Immature natural killer cell (primary cell): Measurements from ENCODE around the gene TMEM38A. TPM values are rescaled to one million over a fixed set of nuclear protein-coding genes. Genes with fewer than 3 reads are reported as not detected.
"Not testable (repeated sequence)": the region's sequence is repeated elsewhere in the genome, so short reads cannot be mapped to it uniquely, and the experiment has no call there.

ENCODE experiments used
- DNase-seq, 3 donors: peaks; one replicate each; pipeline ENCODE4 v3.0.0; 2022; ENCODE audit warnings: mixed read lengths in 1 of 3
- H3K27ac Mint-ChIP-seq, 6 donors: one replicate each; pipeline ENCODE4 v1.8.0; 2020; ENCODE audit warnings: mixed read lengths in 6 of 6, mild to moderate bottlenecking in 5 of 6, inconsistent platforms in 4 of 6, moderate library complexity in 3 of 6
- H3K27me3 Mint-ChIP-seq, 3 donors: one replicate each; pipeline ENCODE4 v1.8.0; 2020 to 2021; ENCODE audit warnings: low read depth in 3 of 3, mild to moderate bottlenecking in 3 of 3, mixed read lengths in 3 of 3, moderate library complexity in 3 of 3, inconsistent platforms in 1 of 3
- H3K36me3 Mint-ChIP-seq, 3 donors: one replicate each; pipeline ENCODE4 v1.8.0; 2020; ENCODE audit warnings: mixed read lengths in 3 of 3, inconsistent platforms in 2 of 3, mild to moderate bottlenecking in 2 of 3
- H3K4me1 Mint-ChIP-seq, 2 donors: one replicate each; pipeline ENCODE4 v1.8.0; 2020; ENCODE audit warnings: inconsistent platforms in 2 of 2, mild to moderate bottlenecking in 2 of 2, mixed read lengths in 2 of 2, moderate library complexity in 1 of 2
- H3K4me3 Mint-ChIP-seq, 5 donors: one replicate each; pipeline ENCODE4 v1.8.0; 2020; ENCODE audit warnings: mild to moderate bottlenecking in 5 of 5, mixed read lengths in 5 of 5, inconsistent platforms in 3 of 5, moderate library complexity in 3 of 5
- H3K9me3 Mint-ChIP-seq, 6 donors: one replicate each; pipeline ENCODE4 v1.8.0; 2020; ENCODE audit warnings: mild to moderate bottlenecking in 6 of 6, mixed read lengths in 6 of 6, inconsistent platforms in 4 of 6, moderate library complexity in 3 of 6
- polyA plus RNA-seq, 3 donors: library from polyadenylated mRNA; unstranded; fragments of 300-500 nt; fragmentation: Illumina TruSeq; gene quantifications; one replicate each; pipeline ENCODE4 v1.2.3, GENCODE V29; 2021

TMEM38A gene
- polyA plus RNA-seq, 3 donors from 2014 or later: 0.78 to 3.2 (median 1.5) TPM

GRCh38 chr19:16710870-16711269 lies 49.9 kb downstream of the TMEM38A start:
- not testable (repeated sequence) for DNase-seq, H3K9me3 Mint-ChIP-seq, H3K36me3 Mint-ChIP-seq, H3K4me3 Mint-ChIP-seq, H3K27me3 Mint-ChIP-seq, H3K4me1 Mint-ChIP-seq, H3K27ac Mint-ChIP-seq

- H3K4me3 Mint-ChIP-seq, H3K27me3 Mint-ChIP-seq, H3K36me3 Mint-ChIP-seq: not testable (repeated sequence)
These were observed 51.4 kb downstream of the TMEM38A start for GRCh38 chr19:16712295-16712694.

GRCh38 chr19:16714702-16715287 lies 53.9 kb downstream of the TMEM38A start:
- peak overlapping the region in 1 of 6 donors; percentile 5 for H3K27ac Mint-ChIP-seq
- H3K36me3 Mint-ChIP-seq: no peaks in the 10 kb centered on the region
- no peaks in the 10 kb centered on the region for H3K9me3 Mint-ChIP-seq
- peak; percentile 31 to 40 (median 38) for DNase-seq
- H3K27me3 Mint-ChIP-seq: peaks cover 0 to 7% (median 0%) of the 10 kb centered on the region in 3 donors
- H3K4me1 Mint-ChIP-seq: peaks cover 9 to 12% of the 10 kb centered on the region in 2 donors
- H3K4me3 Mint-ChIP-seq: no peak overlapping the region

More at GRCh38 chr19:16712295-16712694, 51.4 kb downstream of the TMEM38A start:
- not testable (repeated sequence) for H3K4me1 Mint-ChIP-seq, DNase-seq, H3K9me3 Mint-ChIP-seq, H3K27ac Mint-ChIP-seq

GRCh38 chr19:16715611-16716010 lies 54.7 kb downstream of the TMEM38A start:
- DNase-seq: no peak
- H3K27ac Mint-ChIP-seq: no peak overlapping the region

GRCh38 chr19:16721051-16721450 lies 60.1 kb downstream of the TMEM38A start:
- Mint-ChIP-seq H3K36me3 (no peaks in the 10 kb centered on the region), H3K27me3 (peaks cover 2 to 5% (median 2%) of the 10 kb centered on the region in 3 donors), H3K27ac (peak overlapping the region in 4 of 6 donors; percentile 29 to 93 (median 64)), H3K9me3 (no peaks in the 10 kb centered on the region), H3K4me1 (peaks cover 14 to 18% of the 10 kb centered on the region in 2 donors), H3K4me3 (no peak overlapping the region)
- no peak for DNase-seq

More at GRCh38 chr19:16715611-16716010, 54.7 kb downstream of the TMEM38A start:
- Mint-ChIP-seq H3K36me3 (no peaks in the 10 kb centered on the region), H3K4me3 (no peak overlapping the region), H3K4me1 (peaks cover 14 to 16% of the 10 kb centered on the region in 2 donors), H3K27me3 (peaks cover 0 to 7% (median 2%) of the 10 kb centered on the region in 3 donors), H3K9me3 (no peaks in the 10 kb centered on the region)

GRCh38 chr19:16722591-16722990 lies 61.7 kb downstream of the TMEM38A start:
- no peak for DNase-seq
- peaks cover 2 to 5% (median 2%) of the 10 kb centered on the region in 3 donors for H3K27me3 Mint-ChIP-seq
- H3K27ac Mint-ChIP-seq: peak overlapping the region in 3 of 6 donors; percentile 16 to 34 (median 28)
- H3K36me3 Mint-ChIP-seq: no peaks in the 10 kb centered on the region
- H3K9me3 Mint-ChIP-seq: no peaks in the 10 kb centered on the region
- peaks cover 14 to 18% of the 10 kb centered on the region in 2 donors for H3K4me1 Mint-ChIP-seq
- no peak overlapping the region for H3K4me3 Mint-ChIP-seq

- DNase-seq: no peak
- H3K27me3 Mint-ChIP-seq: peaks cover 0 to 2% (median 2%) of the 10 kb centered on the region in 3 donors
- no peak overlapping the region for H3K27ac Mint-ChIP-seq
- H3K9me3 Mint-ChIP-seq: no peaks in the 10 kb centered on the region
- H3K4me3 Mint-ChIP-seq: no peak overlapping the region
- no peaks in the 10 kb centered on the region for H3K4me1 Mint-ChIP-seq
- H3K36me3 Mint-ChIP-seq: no peaks in the 10 kb centered on the region
These were observed 66.0 kb downstream of the TMEM38A start for GRCh38 chr19:16726916-16727315.

GRCh38 chr19:16735650-16736266 lies 74.8 kb downstream of the TMEM38A start:
- DNase-seq, H3K27me3 Mint-ChIP-seq, H3K4me3 Mint-ChIP-seq, H3K27ac Mint-ChIP-seq, H3K9me3 Mint-ChIP-seq, H3K4me1 Mint-ChIP-seq, H3K36me3 Mint-ChIP-seq: not testable (repeated sequence)

GRCh38 chr19:16736709-16737108 lies 75.8 kb downstream of the TMEM38A start:
- Mint-ChIP-seq H3K4me1 (no peaks in the 10 kb centered on the region), H3K36me3 (no peaks in the 10 kb centered on the region), H3K27me3 (peaks cover 2% of the 10 kb centered on the region in 3 donors), H3K9me3 (no peaks in the 10 kb centered on the region), H3K4me3 (no peak overlapping the region), H3K27ac (no peak overlapping the region)
- DNase-seq: no peak

GRCh38 chr19:16737911-16738310 lies 77.0 kb downstream of the TMEM38A start:
- Mint-ChIP-seq H3K4me1 (no peaks in the 10 kb centered on the region), H3K27ac (no peak overlapping the region), H3K9me3 (no peaks in the 10 kb centered on the region), H3K36me3 (no peaks in the 10 kb centered on the region), H3K27me3 (peaks cover 2 to 5% (median 3%) of the 10 kb centered on the region in 3 donors), H3K4me3 (no peak overlapping the region)
- DNase-seq: no peak

GRCh38 chr19:16739546-16739945 lies 78.6 kb downstream of the TMEM38A start:
- DNase-seq: no peak
- Mint-ChIP-seq H3K27me3 (peaks cover 2 to 5% (median 4%) of the 10 kb centered on the region in 3 donors), H3K36me3 (no peaks in the 10 kb centered on the region), H3K9me3 (no peaks in the 10 kb centered on the region), H3K27ac (no peak overlapping the region), H3K4me1 (no peaks in the 10 kb centered on the region), H3K4me3 (no peak overlapping the region)

Other genes starting within 250 kb of the TMEM38A start
- gene EPS15L1, start 189.2 kb upstream of the TMEM38A start, polyA plus RNA-seq: 10 to 100 TPM; 14.5 to 28.8 (median 16.4) TPM
- gene CALR3, start 165.0 kb upstream of the TMEM38A start, polyA plus RNA-seq: under 1 TPM in 1 of 3 donors, not detected in 2; 0.25 TPM
- 1 to 10 TPM in 1 of 3 donors, under 1 TPM in 1, not detected in 1; 0.80 to 1.2 TPM for gene C19orf44, start 164.7 kb upstream of the TMEM38A start, polyA plus RNA-seq
- 10 to 100 TPM in 1 of 3 donors, 1 to 10 TPM in 2; 1.6 to 19.9 (median 3.4) TPM for gene CHERP, start 118.7 kb upstream of the TMEM38A start, polyA plus RNA-seq
- 10 to 100 TPM; 14.9 to 21.8 (median 20.1) TPM for gene SLC35E1, start 88.7 kb upstream of the TMEM38A start, polyA plus RNA-seq
- gene MED26, start 32.9 kb upstream of the TMEM38A start, polyA plus RNA-seq: 1 to 10 TPM; 1.2 to 5.3 (median 2.0) TPM
- gene SMIM7, start 995 bp upstream of the TMEM38A start, polyA plus RNA-seq: 10 to 100 TPM; 66.3 to 82.2 (median 67.7) TPM
- not detected for gene NWD1, start 58.7 kb downstream of the TMEM38A start, polyA plus RNA-seq
- 1 to 10 TPM; 1.8 to 7.9 (median 2.3) TPM for gene SIN3B, start 168.3 kb downstream of the TMEM38A start, polyA plus RNA-seq
- gene F2RL3, start 227.9 kb downstream of the TMEM38A start, polyA plus RNA-seq: under 1 TPM in 2 of 3 donors, not detected in 1; 0.48 TPM